Tibial artery (tissue), 4 donors: Measurements from ENCODE around the gene FBP2.

Experiments used
- DNase-seq, 2 donors: peaks; one replicate each; pipeline ENCODE4 v3.0.0-alpha.2; 2019
- H3K27ac ChIP-seq, 2 donors: fragments of 200-600 bp; sonication (generic) in 1 of 2; 1 replicate in 1 of 2; 2 replicates in 1 of 2; pipeline ENCODE4 v1.5.1; 2018 to 2019; ENCODE audit warnings: mild to moderate bottlenecking in 1 of 2
- H3K27me3 ChIP-seq, 2 donors: fragments of 200-600 bp; sonication (generic) in 1 of 2; one replicate each; pipeline versions ENCODE4 v1.5.1 to v1.6.0; 2016 to 2019
- H3K36me3 ChIP-seq, 3 donors: fragments of 200-600 bp; sonication (generic) in 2 of 3; one replicate each; pipeline ENCODE4 v1.5.1; 2016 to 2019; ENCODE audit warnings: mild to moderate bottlenecking in 2 of 3
- H3K4me1 ChIP-seq, 4 donors: fragments of 200-600 bp; sonication (generic) in 2 of 4; 1 replicate in 3 of 4; 2 replicates in 1 of 4; pipeline ENCODE4 v1.5.1; 2016 to 2019
- H3K4me3 ChIP-seq, 2 donors: fragments of 200-600 bp; sonication (generic) in 1 of 2; 1 replicate in 1 of 2; 2 replicates in 1 of 2; pipeline ENCODE4 v1.5.1; 2018 to 2019; ENCODE audit warnings: mild to moderate bottlenecking in 2 of 2
- H3K9me3 ChIP-seq, 3 donors: fragments of 200-600 bp; sonication (generic) in 1 of 3; one replicate each; pipeline ENCODE4 v1.5.1; 2016 to 2019
- CTCF ChIP-seq, 2 experiments: fragments of 200-600 bp in 1 of 2; fragments of 450-650 bp in 1 of 2; IDR thresholded peaks; one replicate each; pipeline ENCODE4 v1.5.1; 2017 to 2019; ENCODE audit warnings: antibody characterized with exemption in 2 of 2, mild to moderate bottlenecking in 1 of 2, moderate library complexity in 1 of 2
- intact Hi-C: fragments of 100-400 bp; cut with DNase I; formaldehyde crosslinking; loops from one replicate; pipeline ENCODE4 v1.15.0; 2023; ENCODE audit warnings: low total_unique reads

FBP2 gene

GRCh38 chr9:94584555-94584954 is 9.1 kb downstream of the FBP2 start:
- Histone ChIP-seq H3K36me3 (no peaks in the 10 kb centered on the region), H3K27ac (no peak overlapping the region), H3K9me3 (no peaks in the 10 kb centered on the region), H3K4me3 (no peak overlapping the region), H3K4me1 (no peaks in the 10 kb centered on the region), H3K27me3 (peaks cover 0 to 4% of the 10 kb centered on the region in 2 donors)
- TF ChIP-seq CTCF (IDR thresholded peaks at IDR 0.05) = no peak
- intact Hi-C loops = no loop called here
- DNase-seq = no peak

- no peak for DNase-seq
- no peak overlapping the region for H3K4me3 ChIP-seq
- H3K27ac ChIP-seq = no peak overlapping the region
- no peak for TF ChIP-seq CTCF (IDR thresholded peaks at IDR 0.05)
- no peaks in the 10 kb centered on the region for H3K9me3 ChIP-seq
- H3K36me3 ChIP-seq = no peaks in the 10 kb centered on the region
- intact Hi-C loops = no loop called here
- no peaks in the 10 kb centered on the region for H3K4me1 ChIP-seq
- no peaks in the 10 kb centered on the region for H3K27me3 ChIP-seq
Measured at GRCh38 chr9:94581728-94582127, 11.9 kb downstream of the FBP2 start.

GRCh38 chr9:94577571-94577970 is 16.1 kb downstream of the FBP2 start:
- no peaks in the 10 kb centered on the region for H3K9me3 ChIP-seq
- no peak for TF ChIP-seq CTCF (IDR thresholded peaks at IDR 0.05)

GRCh38 chr9:94577036-94577435 is 16.6 kb downstream of the FBP2 start:
- no peak for TF ChIP-seq CTCF (IDR thresholded peaks at IDR 0.05)
- no peak overlapping the region for H3K4me3 ChIP-seq
- intact Hi-C loops = no loop called here
- no peaks in the 10 kb centered on the region for H3K36me3 ChIP-seq
- H3K9me3 ChIP-seq = no peaks in the 10 kb centered on the region
- H3K4me1 ChIP-seq = no peaks in the 10 kb centered on the region
- DNase-seq = no peak
- peaks cover 0 to under 1% of the 10 kb centered on the region in 2 donors for H3K27me3 ChIP-seq
- no peak overlapping the region for H3K27ac ChIP-seq

More at GRCh38 chr9:94577571-94577970, 16.1 kb downstream of the FBP2 start:
- Histone ChIP-seq H3K4me1 (no peaks in the 10 kb centered on the region), H3K27me3 (no peaks in the 10 kb centered on the region), H3K36me3 (no peaks in the 10 kb centered on the region), H3K27ac (no peak overlapping the region), H3K4me3 (no peak overlapping the region)
- intact Hi-C loops = no loop called here
- DNase-seq = no peak

GRCh38 chr9:94576131-94576530 is 17.5 kb downstream of the FBP2 start:
- H3K27ac ChIP-seq = no peak overlapping the region
- intact Hi-C loops = no loop called here
- no peak overlapping the region for H3K4me3 ChIP-seq
- no peak for DNase-seq
- H3K9me3 ChIP-seq = no peaks in the 10 kb centered on the region
- TF ChIP-seq CTCF (IDR thresholded peaks at IDR 0.05) = no peak
- H3K36me3 ChIP-seq = no peaks in the 10 kb centered on the region
- no peaks in the 10 kb centered on the region for H3K4me1 ChIP-seq
- peaks cover 0 to 2% of the 10 kb centered on the region in 2 donors for H3K27me3 ChIP-seq
